Measurements from ENCODE around the gene ALDH1A2.
"Not testable (repeated sequence)": the region's sequence is repeated elsewhere in the genome, so short reads cannot be mapped to it uniquely, and the experiment has no call there.

The ALDH1A2 gene

DNA sequence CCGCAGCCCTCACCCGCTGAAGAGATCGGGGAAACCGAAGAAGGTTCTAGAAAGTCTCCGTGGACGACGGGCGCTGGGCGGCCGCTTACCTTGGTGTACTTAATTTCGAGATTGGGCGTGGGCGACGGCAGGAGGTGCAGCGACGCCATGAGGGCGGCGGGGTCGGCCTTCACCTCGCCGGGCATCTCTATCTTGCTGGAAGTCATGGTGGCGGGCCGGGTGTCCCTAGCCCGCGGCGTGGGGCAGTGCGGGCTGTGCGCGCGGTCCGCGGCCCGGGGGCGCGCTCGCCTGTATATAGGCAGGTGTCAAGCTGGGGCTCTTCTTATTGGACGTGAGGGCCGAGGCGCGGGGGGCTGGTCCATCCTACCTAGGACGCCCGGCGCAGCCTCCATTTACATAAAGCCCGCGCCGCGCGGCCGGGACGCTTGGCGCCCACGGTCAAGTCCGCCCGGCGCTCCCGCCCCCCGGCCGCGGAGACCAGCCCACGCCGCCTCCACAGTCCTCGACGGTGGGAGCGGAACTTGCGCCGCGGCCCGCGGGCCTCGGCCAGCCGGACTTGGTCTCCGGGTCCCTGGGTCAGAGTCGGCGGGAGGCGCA is at the start of gene ALDH1A2:
ALDH1A2 (minus strand) TSS at position 267 of the 597 bp plus-strand sequence; CDS start at position 206, 61 bp downstream.
- no peaks in the 10 kb centered on the region for H3K36me3 ChIP-seq
- no peaks in the 10 kb centered on the region for H3K27me3 ChIP-seq (ENCODE audit: insufficient read depth, low read depth, severe bottlenecking)
- H3K4me3 ChIP-seq (ENCODE audit: low read depth, low read length), result peak within 1 kb of the TSS; percentile 74
- H3K9me3 ChIP-seq (ENCODE audit: severe bottlenecking), result no peaks in the 10 kb centered on the region
- no peak for TF ChIP-seq CTCF (IDR thresholded peaks at IDR 0.05; ENCODE audit: low read depth, low read length)
- peak; percentile 58 for DNase-seq
- peak within 1 kb of the TSS; percentile 39 for H3K27ac ChIP-seq

GRCh38 chr15:58114812-58115211 is 49.3 kb upstream of the ALDH1A2 start:
- Histone ChIP-seq H3K36me3 (no peaks in the 10 kb centered on the region), H3K4me3 (ENCODE audit: low read depth, low read length) (no peak overlapping the region), H3K9me3 (ENCODE audit: severe bottlenecking) (no peaks in the 10 kb centered on the region), H3K27me3 (ENCODE audit: insufficient read depth, low read depth, severe bottlenecking) (no peaks in the 10 kb centered on the region), H3K27ac (no peak overlapping the region)
- DNase-seq, result no peak
- no peak for TF ChIP-seq CTCF (IDR thresholded peaks at IDR 0.05; ENCODE audit: low read depth, low read length)

DNA sequence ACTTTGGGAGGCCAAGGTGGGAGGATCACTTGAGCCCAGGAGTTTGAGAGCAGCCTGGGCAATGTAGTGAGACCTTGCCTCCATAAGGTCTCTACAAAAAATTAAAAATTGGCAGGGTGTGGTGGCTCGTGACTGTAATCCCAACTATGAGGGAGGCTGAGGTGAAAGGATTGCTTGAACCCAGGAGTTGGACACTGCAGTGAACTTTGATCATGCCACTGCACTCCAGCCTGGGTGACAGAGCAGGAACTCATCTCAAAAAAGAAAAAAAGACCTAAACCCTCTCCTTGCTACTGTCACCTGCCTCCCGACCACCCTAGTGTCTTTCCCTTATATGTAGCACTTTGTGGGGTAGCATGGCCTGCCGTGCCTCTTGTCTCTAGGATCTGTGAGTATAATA is 48.9 kb upstream of the ALDH1A2 start:
- H3K36me3 ChIP-seq, result no peaks in the 10 kb centered on the region
- no peak for TF ChIP-seq CTCF (IDR thresholded peaks at IDR 0.05; ENCODE audit: low read depth, low read length)
- no peaks in the 10 kb centered on the region for H3K27me3 ChIP-seq (ENCODE audit: insufficient read depth, low read depth, severe bottlenecking)
- H3K9me3 ChIP-seq (ENCODE audit: severe bottlenecking), result no peaks in the 10 kb centered on the region
- no peak overlapping the region for H3K27ac ChIP-seq
- H3K4me3 ChIP-seq (ENCODE audit: low read depth, low read length), result no peak overlapping the region
- DNase-seq, result no peak

DNA sequence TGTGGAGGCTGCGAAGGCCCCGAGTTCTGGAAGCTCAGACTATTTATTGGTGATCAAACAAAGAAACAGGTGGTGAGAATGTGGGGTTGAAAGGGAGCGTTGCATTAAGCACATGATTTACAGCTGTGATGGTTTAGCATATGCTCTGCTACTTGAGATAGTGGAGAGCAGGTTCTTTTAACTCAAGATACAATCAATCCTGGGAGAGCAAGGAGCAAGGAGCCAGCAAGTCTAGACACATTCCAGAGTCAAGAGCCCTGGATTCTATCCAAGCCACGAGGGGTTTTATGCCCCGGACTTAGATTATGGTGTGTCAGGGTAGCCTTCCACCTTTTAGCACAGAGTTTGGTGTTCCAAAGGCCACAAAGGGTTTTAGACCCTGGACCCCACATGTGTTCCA is 47.8 kb upstream of the ALDH1A2 start:
- H3K36me3 ChIP-seq; H3K27me3 ChIP-seq (ENCODE audit: insufficient read depth, low read depth, severe bottlenecking); H3K9me3 ChIP-seq (ENCODE audit: severe bottlenecking); H3K27ac ChIP-seq; H3K4me3 ChIP-seq (ENCODE audit: low read depth, low read length): not testable (repeated sequence)
- peak; percentile 8 for DNase-seq

DNA sequence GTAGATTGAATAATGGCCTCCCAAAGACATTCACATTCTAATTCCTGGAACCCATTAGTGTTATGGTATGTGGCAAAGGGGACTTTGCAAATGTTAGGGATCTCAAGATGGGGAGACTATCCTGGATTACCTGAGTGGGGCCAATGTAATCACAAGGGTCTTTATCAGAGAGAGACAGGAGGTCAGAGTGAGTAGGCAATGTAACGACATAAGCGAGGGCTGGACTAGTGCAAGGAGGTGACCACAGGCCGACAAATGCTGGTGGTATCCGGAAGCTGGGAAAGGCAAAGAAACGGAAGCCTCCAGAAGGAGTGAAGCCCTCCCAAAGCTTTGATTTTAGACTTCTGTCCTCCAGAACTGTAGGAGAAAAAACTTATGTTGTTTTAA is 46.2 kb upstream of the ALDH1A2 start:
- no peaks in the 10 kb centered on the region for H3K36me3 ChIP-seq
- TF ChIP-seq CTCF (IDR thresholded peaks at IDR 0.05; ENCODE audit: low read depth, low read length), result no peak
- no peaks in the 10 kb centered on the region for H3K27me3 ChIP-seq (ENCODE audit: insufficient read depth, low read depth, severe bottlenecking)
- no peak for DNase-seq
- H3K4me3 ChIP-seq (ENCODE audit: low read depth, low read length), result no peak overlapping the region
- H3K9me3 ChIP-seq (ENCODE audit: severe bottlenecking), result no peaks in the 10 kb centered on the region
- H3K27ac ChIP-seq, result no peak overlapping the region

GRCh38 chr15:58110999-58111717 is 45.6 kb upstream of the ALDH1A2 start:
- no peak for TF ChIP-seq CTCF (IDR thresholded peaks at IDR 0.05; ENCODE audit: low read depth, low read length)
- H3K27ac ChIP-seq, result no peak overlapping the region

More at GRCh38 chr15:58110999-58111717, 45.6 kb upstream of the ALDH1A2 start:
- no peak overlapping the region for H3K4me3 ChIP-seq (ENCODE audit: low read depth, low read length)
- no peaks in the 10 kb centered on the region for H3K27me3 ChIP-seq (ENCODE audit: insufficient read depth, low read depth, severe bottlenecking)
- no peaks in the 10 kb centered on the region for H3K36me3 ChIP-seq
- DNase-seq, result no peak
- no peaks in the 10 kb centered on the region for H3K9me3 ChIP-seq (ENCODE audit: severe bottlenecking)
